PC-9 (cell line): Measurements from ENCODE around the gene SLC13A1. TPM values are rescaled to one million over a fixed set of nuclear protein-coding genes. Genes with fewer than 3 reads are reported as not detected.

ENCODE experiments used
- Bru-seq: library from RNA; stranded (reverse); fragments of 400-500 nt; gene quantifications from one replicate; lab custom pipeline; 2021; lab: Mats Ljungman, UMichigan
- BruChase-seq, 2 experiments: library from RNA; stranded (reverse); fragments of 400-500 nt; gene quantifications; one replicate each; lab custom pipeline; 2021; lab: Mats Ljungman, UMichigan
- BruUV-seq: library from RNA; stranded (reverse); fragments of 400-500 nt; replicated peaks from 2 replicates; lab custom pipeline; 2021; lab: Mats Ljungman, UMichigan
- CTCF ChIA-PET: fragments of 300-600 bp; sonication (Branson Sonifier 250); formaldehyde crosslinking; loops from one replicate; lab custom pipeline; 2022; ENCODE audit warnings: antibody characterized with exemption; lab: Charles Lee
- POLR2A ChIA-PET: fragments of 300-600 bp; sonication (Branson Sonifier 250); formaldehyde crosslinking; loops from one replicate; lab custom pipeline; 2022; ENCODE audit warnings: antibody characterized with exemption; ENCODE audit not compliant: unreplicated experiment; lab: Charles Lee
- DNase-seq, 2 experiments: peaks; one replicate each; pipeline versions ENCODE4 v3.0.0 to v3.0.0-alpha.2; 2015 to 2022; ENCODE audit warnings: mixed read lengths in 1 of 2
- H2AFZ ChIP-seq: fragments of 200-600 bp; sonication (generic); 2 replicates; pipeline ENCODE4 v1.8.1; 2017; ENCODE audit warnings: antibody characterized with exemption
- H3F3A ChIP-seq: fragments of 200-600 bp; sonication (generic); 2 replicates; pipeline ENCODE4 v1.8.1; 2017; ENCODE audit warnings: antibody characterized with exemption, mild to moderate bottlenecking, low read depth; ENCODE audit not compliant: insufficient read depth
- H3K27ac ChIP-seq: fragments of 200-600 bp; sonication (generic); 2 replicates; pipeline ENCODE4 v1.6.1; 2016; ENCODE audit warnings: mixed run types
- H3K27me3 ChIP-seq: fragments of 200-600 bp; sonication (generic); 2 replicates; pipeline ENCODE4 v1.6.1; 2016; ENCODE audit warnings: low read depth, mixed run types; ENCODE audit not compliant: insufficient read depth
- H3K36me3 ChIP-seq: fragments of 200-600 bp; sonication (generic); 2 replicates; pipeline ENCODE4 v1.6.1; 2016; ENCODE audit warnings: low read depth, mixed run types
- H3K4me1 ChIP-seq: fragments of 200-600 bp; sonication (generic); replicated peaks from 2 replicates; pipeline ENCODE4 v1.6.1; 2016; ENCODE audit warnings: mixed run types; ENCODE audit not compliant: insufficient read depth
- H3K4me2 ChIP-seq: fragments of 200-600 bp; sonication (generic); 2 replicates; pipeline ENCODE4 v1.6.1; 2017; ENCODE audit warnings: mixed run types
- H3K4me3 ChIP-seq: fragments of 200-600 bp; sonication (generic); 2 replicates; pipeline ENCODE4 v1.6.1; 2016; ENCODE audit warnings: mixed run types
- H3K79me2 ChIP-seq: fragments of 200-600 bp; sonication (generic); 2 replicates; pipeline ENCODE4 v1.6.1; 2017; ENCODE audit warnings: low read depth, mixed run types
- H3K9me2 ChIP-seq: fragments of 200-600 bp; sonication (generic); 2 replicates; pipeline ENCODE4 v1.8.1; 2017; ENCODE audit warnings: mild to moderate bottlenecking; ENCODE audit not compliant: insufficient read depth
- H3K9me3 ChIP-seq: fragments of 200-600 bp; sonication (generic); 2 replicates; pipeline ENCODE4 v1.8.1; 2016; ENCODE audit warnings: low read depth; ENCODE audit not compliant: insufficient read depth
- H4K20me1 ChIP-seq: fragments of 200-600 bp; sonication (generic); 2 replicates; pipeline ENCODE4 v1.8.1; 2017; ENCODE audit not compliant: insufficient read depth
- CTCF ChIP-seq: fragments of 200-600 bp; sonication (generic); conservative IDR thresholded peaks from 2 replicates; pipeline ENCODE4 v1.6.1; 2017; ENCODE audit warnings: mixed run types, antibody characterized with exemption, mild to moderate bottlenecking, moderate library complexity
- EZH2 ChIP-seq: fragments of 200-600 bp; sonication (generic); IDR thresholded peaks from 2 replicates; pipeline ENCODE4 v1.8.0; 2017; ENCODE audit warnings: antibody characterized with exemption, low read depth
- intact Hi-C: fragments of 100-400 bp; cut with micrococcal nuclease; formaldehyde crosslinking; loops from one replicate; pipeline ENCODE4 v1.10.0; 2022; ENCODE audit not compliant: unreplicated experiment
- long read RNA-seq: library from polyadenylated mRNA; stranded (forward); transcript quantifications from one replicate; pipeline ENCODE4 v2.0.0, GENCODE V29; 2022
- total RNA-seq: library from RNA; stranded (reverse); gene quantifications from 2 replicates; pipeline ENCODE4 v1.2.3, GENCODE V29; 2021

The SLC13A1 gene
- total RNA-seq (not detected in 2 replicates), Bru-seq, nascent RNA (not detected), BruChase-seq, experiment 1, labeled RNA remaining after a 2-hour chase (percentile 2 among the genes with signal in this experiment), BruChase-seq, experiment 2, labeled RNA remaining after a 6-hour chase (not detected)
- long read RNA-seq, result 0 reads

DNA sequence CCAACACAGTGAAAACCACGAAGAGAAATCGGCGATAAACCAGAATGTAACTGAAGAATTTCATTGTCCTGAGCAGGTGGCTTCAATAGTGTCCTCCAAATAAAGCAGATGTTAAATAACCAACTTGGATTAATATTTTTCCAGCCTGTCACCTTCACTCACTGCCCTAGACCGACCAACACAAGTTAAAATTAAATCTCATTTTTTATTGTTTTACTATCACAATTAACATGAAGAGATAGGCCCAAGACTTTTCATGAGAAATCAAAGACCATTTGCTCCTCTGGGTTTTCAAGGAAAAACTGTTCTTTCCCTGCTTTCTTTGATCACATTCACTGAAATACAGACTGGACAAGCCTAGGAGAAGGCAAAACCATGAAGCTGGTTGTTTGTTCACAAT lies at the start of gene SLC13A1:
SLC13A1 (minus strand) TSS at position 87 of the 400 bp plus-strand sequence; CDS start at position 64, 23 bp downstream.
- Histone ChIP-seq H3K4me2 (no peak within 1 kb of the TSS), H3K4me3 (no peak within 1 kb of the TSS), H3K79me2 (no peaks in the 10 kb centered on the region), H3K9me3 (peaks cover 2% of the 10 kb centered on the region; the same call in 1 of the 2 replicates), H3K27ac (no peak within 1 kb of the TSS), H2AFZ (no peak within 1 kb of the TSS), H3K36me3 (no peaks in the 10 kb centered on the region), H3K9me2 (0 out of 2 replicates have a peak, but pooled peaks cover 5% of the 10 kb centered on the region), H4K20me1 (no peaks in the 10 kb centered on the region), H3K4me1 (no peaks in the 10 kb centered on the region), H3F3A (no peaks in the 10 kb centered on the region), H3K27me3 (no peaks in the 10 kb centered on the region)
- ChIA-PET POLR2A (no interaction called here), CTCF (no interaction called here)
- BruUV-seq, result no TSS peak
- DNase-seq, result no peak
- intact Hi-C loops, result no loop called here
- TF ChIP-seq EZH2, result no peak
- no peak for TF ChIP-seq CTCF

DNA sequence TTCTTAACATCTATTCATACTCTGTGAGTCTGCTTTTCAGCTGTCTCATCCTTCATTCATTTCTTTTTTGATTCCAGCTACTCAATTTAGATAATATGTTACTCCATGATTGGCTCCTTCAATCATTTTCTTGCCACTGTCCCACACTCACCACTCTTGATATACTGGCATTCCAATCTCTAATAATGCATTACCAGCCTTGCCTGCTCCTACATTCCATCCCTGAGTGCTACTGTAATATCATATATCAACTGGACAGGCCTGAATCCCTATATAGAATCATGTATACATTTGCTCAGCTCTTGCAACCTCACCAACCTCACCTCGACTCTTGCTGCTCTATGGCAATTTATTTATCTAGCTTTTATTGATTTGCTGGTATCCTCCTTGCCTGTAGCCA lies 45.0 kb upstream of the SLC13A1 start:
- no peaks in the 10 kb centered on the region for H3K36me3 ChIP-seq
- no peak overlapping the region for H3K4me2 ChIP-seq
- no peaks in the 10 kb centered on the region for H3K79me2 ChIP-seq
- ChIA-PET CTCF (no interaction called here), POLR2A (no interaction called here)
- H3K9me3 ChIP-seq, result no peaks in the 10 kb centered on the region
- H3K4me3 ChIP-seq, result no peak overlapping the region
- H3K27me3 ChIP-seq, result no peaks in the 10 kb centered on the region
- H3K9me2 ChIP-seq, result no peaks in the 10 kb centered on the region
- no peak overlapping the region for H3K27ac ChIP-seq
- H3K4me1 ChIP-seq, result peaks cover 4% of the 10 kb centered on the region; the same call in 1 of the 2 replicates
- H4K20me1 ChIP-seq, result no peaks in the 10 kb centered on the region
- TF ChIP-seq CTCF (no peak), EZH2 (no peak)
- no peak overlapping the region for H2AFZ ChIP-seq
- intact Hi-C loops, result no loop called here
- H3F3A ChIP-seq, result no peaks in the 10 kb centered on the region
- no peak for DNase-seq
- no TSS peak for BruUV-seq

GRCh38 chr7:123242467-123243092 lies 42.8 kb upstream of the SLC13A1 start:
- TF ChIP-seq CTCF (no peak), EZH2 (no peak)
- no peaks in the 10 kb centered on the region for H3K9me2 ChIP-seq
- no peaks in the 10 kb centered on the region for H3K9me3 ChIP-seq
- H4K20me1 ChIP-seq, result no peaks in the 10 kb centered on the region
- H2AFZ ChIP-seq, result peak overlapping the region; percentile 28; the same call in 1 of the 2 replicates
- BruUV-seq, result no TSS peak
- no peaks in the 10 kb centered on the region for H3K79me2 ChIP-seq
- no peak overlapping the region for H3K27ac ChIP-seq
- ChIA-PET CTCF (no interaction called here), POLR2A (interaction anchor here (0.7 kb wide), 1 partner anchor 77 kb away, joined by 5 read pairs; no protein-coding TSS in a partner anchor)
- no peaks in the 10 kb centered on the region for H3K27me3 ChIP-seq
- no peaks in the 10 kb centered on the region for H3K36me3 ChIP-seq
- intact Hi-C loops, result loop anchor here (1.0 kb wide), 1 partner anchor 51 kb away; no protein-coding TSS in a partner anchor
- H3K4me1 ChIP-seq, result peaks cover 4% of the 10 kb centered on the region; the same call in 1 of the 2 replicates
- peak overlapping the region; percentile 41; the same call in 1 of the 2 replicates for H3K4me2 ChIP-seq
- H3K4me3 ChIP-seq, result no peak overlapping the region
- no peaks in the 10 kb centered on the region for H3F3A ChIP-seq
- peak in 1 of 2 experiments; percentile 19 for DNase-seq
